ENCODE data around the gene CUL1.

CUL1 gene

DNA sequence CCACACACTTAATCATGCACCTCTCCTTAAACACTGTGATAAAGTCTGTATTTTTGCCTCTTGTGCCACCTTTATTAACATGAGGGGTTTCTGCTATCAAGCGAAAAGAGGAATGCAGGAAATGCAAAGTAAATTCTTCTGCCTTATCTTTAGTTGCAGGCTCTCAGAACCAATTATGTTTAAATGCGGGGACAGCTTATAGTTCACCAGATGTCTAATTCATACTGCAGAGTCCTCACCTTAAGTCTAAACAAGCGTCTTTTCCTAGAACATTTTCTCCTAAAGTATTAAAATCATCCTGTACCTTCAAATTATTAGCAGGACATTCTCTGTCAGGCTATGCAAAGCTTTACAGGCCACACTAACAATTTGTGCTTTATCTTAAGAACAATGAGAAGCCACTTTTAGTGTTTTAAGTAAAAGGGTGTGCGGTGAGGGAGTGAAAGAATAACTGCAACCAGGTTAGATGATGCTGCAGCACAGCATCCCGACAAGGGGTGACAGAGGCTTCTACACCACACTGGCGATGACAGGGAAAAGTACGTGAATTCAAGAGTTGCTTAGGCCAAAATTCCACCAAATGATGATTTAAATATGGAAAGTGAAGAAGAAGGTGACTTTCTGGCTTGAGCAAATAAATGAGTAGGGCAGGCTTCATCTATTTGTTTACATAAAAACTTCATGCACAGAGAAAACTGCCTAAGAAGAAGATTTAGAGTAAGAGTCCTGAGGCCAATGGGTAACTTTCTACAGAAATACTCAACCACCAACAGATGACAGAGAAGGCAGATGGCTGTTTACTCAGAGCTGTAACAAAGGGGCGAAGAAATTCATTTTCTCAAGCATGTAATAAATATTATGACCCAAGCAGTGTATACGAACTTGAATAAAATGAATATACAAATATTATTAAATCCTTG lies 149.4 kb downstream of the CUL1 start:
- Histone ChIP-seq H3K4me1 (ENCODE audit: control insufficient read depth, low read length) (peaks cover 52% of the 10 kb centered on the region), H3K36me3 (ENCODE audit: control insufficient read depth, low read length) (peaks cover 47% of the 10 kb centered on the region), H3F3A (ENCODE audit: control insufficient read depth, insufficient read depth) (peaks cover 10% of the 10 kb centered on the region; the same call in 1 of the 2 replicates), H3K79me2 (ENCODE audit: control insufficient read depth, low read length) (peaks cover 98% of the 10 kb centered on the region), H3K9me3 (ENCODE audit: control insufficient read depth, insufficient read depth, low read length) (no peaks in the 10 kb centered on the region), H4K20me1 (ENCODE audit: control insufficient read depth, insufficient read depth, low read depth, low read length) (peaks cover 48% of the 10 kb centered on the region), H3K27me3 (ENCODE audit: control insufficient read depth, low read length) (no peaks in the 10 kb centered on the region), H3K27ac (ENCODE audit: low read depth, low read length) (no peak overlapping the region), H3K4me3 (ENCODE audit: low read length) (no peak overlapping the region), H3K4me2 (ENCODE audit: low read length) (no peak overlapping the region), H3K9me2 (replicated peaks; ENCODE audit: control insufficient read depth, low read length) (no peaks in the 10 kb centered on the region)
- TF ChIP-seq CTCF (IDR thresholded peaks at IDR 0.05; ENCODE audit: low read depth, low read length, poor library complexity, severe bottlenecking) (no peak), EZH2phosphoT487 (IDR thresholded peaks at IDR 0.05; ENCODE audit: borderline replicate concordance, low read length) (no peak)

GRCh38 chr7:148849393-148850098 lies 150.8 kb downstream of the CUL1 start:
- H3K79me2 ChIP-seq (ENCODE audit: control insufficient read depth, low read length), result peaks cover 100% of the 10 kb centered on the region
- H3K27me3 ChIP-seq (ENCODE audit: control insufficient read depth, low read length), result no peaks in the 10 kb centered on the region
- H4K20me1 ChIP-seq (ENCODE audit: control insufficient read depth, insufficient read depth, low read depth, low read length), result peaks cover 55% of the 10 kb centered on the region
- H3K36me3 ChIP-seq (ENCODE audit: control insufficient read depth, low read length), result peaks cover 40% of the 10 kb centered on the region
- no peaks in the 10 kb centered on the region for H3K9me2 ChIP-seq (replicated peaks; ENCODE audit: control insufficient read depth, low read length)
- H3K4me2 ChIP-seq (ENCODE audit: low read length), result no peak overlapping the region
- peaks cover 60% of the 10 kb centered on the region for H3K4me1 ChIP-seq (ENCODE audit: control insufficient read depth, low read length)
- peaks cover 10% of the 10 kb centered on the region; the same call in 1 of the 2 replicates for H3F3A ChIP-seq (ENCODE audit: control insufficient read depth, insufficient read depth)
- TF ChIP-seq EZH2phosphoT487 (IDR thresholded peaks at IDR 0.05; ENCODE audit: borderline replicate concordance, low read length), result no peak
- H3K9me3 ChIP-seq (ENCODE audit: control insufficient read depth, insufficient read depth, low read length), result no peaks in the 10 kb centered on the region
- no peak overlapping the region for H3K27ac ChIP-seq (ENCODE audit: low read depth, low read length)
- no peak overlapping the region for H3K4me3 ChIP-seq (ENCODE audit: low read length)

DNA sequence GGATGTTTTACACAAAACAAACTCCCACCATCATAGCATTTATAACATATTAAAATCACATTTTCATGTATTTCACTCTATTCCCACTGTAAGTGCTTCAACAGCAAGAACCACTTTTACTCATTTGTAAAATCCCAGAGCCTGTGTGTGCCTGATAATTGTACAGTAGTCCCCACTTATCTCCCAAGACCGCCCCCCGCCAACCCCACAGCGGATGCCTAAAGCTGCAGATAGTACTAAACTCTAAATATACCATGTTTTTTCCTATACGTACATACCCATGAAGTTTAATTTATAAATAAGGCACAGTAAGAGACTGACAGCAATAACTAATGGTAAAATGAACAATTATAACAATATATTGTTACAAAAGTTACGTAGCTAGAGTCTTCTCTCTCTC lies 151.9 kb downstream of the CUL1 start:
- H3K9me3 ChIP-seq (ENCODE audit: control insufficient read depth, insufficient read depth, low read length), result no peaks in the 10 kb centered on the region
- no peak overlapping the region for H3K4me3 ChIP-seq (ENCODE audit: low read length)
- H3F3A ChIP-seq (ENCODE audit: control insufficient read depth, insufficient read depth), result peaks cover 10% of the 10 kb centered on the region; the same call in 1 of the 2 replicates
- peaks cover 66% of the 10 kb centered on the region for H4K20me1 ChIP-seq (ENCODE audit: control insufficient read depth, insufficient read depth, low read depth, low read length)
- H3K27ac ChIP-seq (ENCODE audit: low read depth, low read length), result no peak overlapping the region
- peaks cover 30% of the 10 kb centered on the region for H3K36me3 ChIP-seq (ENCODE audit: control insufficient read depth, low read length)
- TF ChIP-seq EZH2phosphoT487 (IDR thresholded peaks at IDR 0.05; ENCODE audit: borderline replicate concordance, low read length), result no peak
- TF ChIP-seq CTCF (IDR thresholded peaks at IDR 0.05; ENCODE audit: low read depth, low read length, poor library complexity, severe bottlenecking), result no peak
- no peaks in the 10 kb centered on the region for H3K9me2 ChIP-seq (replicated peaks; ENCODE audit: control insufficient read depth, low read length)
- H3K4me2 ChIP-seq (ENCODE audit: low read length), result no peak overlapping the region
- H3K79me2 ChIP-seq (ENCODE audit: control insufficient read depth, low read length), result peaks cover 100% of the 10 kb centered on the region
- no peaks in the 10 kb centered on the region for H3K27me3 ChIP-seq (ENCODE audit: control insufficient read depth, low read length)
- peaks cover 65% of the 10 kb centered on the region for H3K4me1 ChIP-seq (ENCODE audit: control insufficient read depth, low read length)
